RPMI8226 (cell line): Measurements from ENCODE around the gene USP10.
"Not testable (repeated sequence)": the region's sequence is repeated elsewhere in the genome, so short reads cannot be mapped to it uniquely, and the experiment has no call there.

Experiments used
- DNase-seq: peaks from one replicate; pipeline ENCODE4 v3.0.0-alpha.2; 2015

USP10 gene

DNA sequence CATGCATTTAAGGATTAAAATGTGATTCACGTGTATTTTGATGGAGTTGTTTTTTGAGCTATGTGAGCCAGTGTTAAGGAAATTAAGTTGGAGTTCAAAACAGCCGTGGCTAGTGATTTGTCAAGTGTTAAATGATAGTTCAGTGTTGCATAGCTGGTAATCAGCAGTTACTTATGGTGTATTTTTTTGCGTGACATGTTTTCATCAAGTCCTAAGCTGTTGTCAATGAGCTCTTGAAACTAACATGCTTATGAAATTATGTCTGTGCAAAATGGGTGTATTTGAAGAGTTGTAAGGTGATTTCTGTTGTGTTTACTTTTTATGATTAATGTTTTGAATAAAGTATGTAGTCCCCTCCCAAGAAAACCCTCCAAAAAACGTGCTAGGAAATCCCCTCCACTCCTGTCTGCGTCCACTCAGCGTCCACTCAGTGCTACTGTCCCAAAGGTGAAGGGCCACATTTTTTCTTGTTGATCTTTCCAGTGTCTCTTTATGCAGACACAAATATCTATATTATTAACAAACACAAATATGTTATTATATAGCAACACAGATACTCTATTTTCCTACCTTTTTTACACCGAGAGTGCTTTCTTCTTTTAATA, 30.0 kb downstream of the USP10 start:
- no peak for DNase-seq

DNA sequence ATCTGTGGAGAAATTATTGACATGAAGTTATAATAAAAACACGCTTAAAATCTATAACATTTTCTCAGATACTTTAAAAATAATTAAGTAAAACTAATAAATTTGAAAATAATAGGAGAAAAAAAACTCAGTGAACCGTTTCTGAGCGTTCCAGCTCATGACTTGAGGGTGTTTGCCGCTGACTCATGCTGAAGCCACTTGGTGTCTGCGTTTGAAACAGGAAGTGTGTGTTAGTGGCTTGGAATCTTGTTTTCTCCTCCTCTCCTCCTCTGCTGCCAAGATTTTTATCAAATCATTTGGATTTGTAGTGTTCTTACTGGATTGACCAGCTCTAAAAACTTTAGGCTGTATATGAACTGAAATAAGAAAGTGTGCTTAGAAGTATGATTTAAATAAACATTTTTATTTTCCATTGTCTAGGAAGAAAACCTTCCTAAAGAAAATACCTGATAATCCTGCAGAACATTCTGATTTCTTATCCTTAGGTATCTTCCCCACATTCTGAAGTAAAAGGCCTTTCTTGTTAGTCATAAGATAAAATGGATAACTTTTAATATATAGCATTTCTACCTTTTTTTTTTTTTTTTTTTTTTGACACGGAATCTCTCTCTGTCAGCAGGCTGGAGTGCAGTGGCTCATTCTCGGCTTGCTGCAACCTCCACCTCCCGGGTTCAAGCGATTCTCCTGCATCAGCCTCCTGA, 30.8 kb downstream of the USP10 start:
- peak; percentile 60 for DNase-seq

- DNase-seq: not testable (repeated sequence)
These were observed 32.5 kb downstream of the USP10 start for GRCh38 chr16:84732332-84732673.

DNA sequence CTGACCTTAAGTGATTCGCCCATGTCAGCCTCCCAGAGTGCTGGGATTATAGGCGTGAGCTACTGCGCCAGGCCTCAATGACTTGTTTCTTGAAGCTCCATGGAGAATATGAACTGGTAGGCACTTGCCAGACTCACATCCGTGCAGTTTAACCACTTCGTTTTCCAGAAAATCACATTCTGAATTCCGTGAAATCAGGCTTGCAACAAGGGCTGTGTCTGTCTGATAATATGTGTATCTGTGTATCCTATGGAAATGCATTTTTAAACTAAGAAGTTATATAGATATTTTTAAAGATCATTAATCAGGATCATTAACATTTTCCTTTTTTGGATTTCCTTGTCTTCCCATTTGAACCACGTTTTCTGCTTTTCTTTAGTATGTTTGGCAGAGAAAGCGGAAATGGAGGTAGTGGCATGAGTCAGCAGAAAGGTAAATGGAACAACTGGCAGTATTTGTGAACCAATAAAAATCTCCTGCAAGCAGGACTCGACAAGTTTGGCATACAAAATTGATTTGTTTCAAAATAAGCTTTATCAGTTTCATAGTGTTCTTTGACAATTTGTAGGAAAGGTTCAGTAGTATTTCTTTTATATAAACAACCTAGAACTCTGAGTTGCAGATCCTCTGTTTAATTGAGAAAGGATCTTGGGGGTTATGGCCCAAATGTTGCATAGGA, 33.0 kb downstream of the USP10 start:
- no peak for DNase-seq

DNA sequence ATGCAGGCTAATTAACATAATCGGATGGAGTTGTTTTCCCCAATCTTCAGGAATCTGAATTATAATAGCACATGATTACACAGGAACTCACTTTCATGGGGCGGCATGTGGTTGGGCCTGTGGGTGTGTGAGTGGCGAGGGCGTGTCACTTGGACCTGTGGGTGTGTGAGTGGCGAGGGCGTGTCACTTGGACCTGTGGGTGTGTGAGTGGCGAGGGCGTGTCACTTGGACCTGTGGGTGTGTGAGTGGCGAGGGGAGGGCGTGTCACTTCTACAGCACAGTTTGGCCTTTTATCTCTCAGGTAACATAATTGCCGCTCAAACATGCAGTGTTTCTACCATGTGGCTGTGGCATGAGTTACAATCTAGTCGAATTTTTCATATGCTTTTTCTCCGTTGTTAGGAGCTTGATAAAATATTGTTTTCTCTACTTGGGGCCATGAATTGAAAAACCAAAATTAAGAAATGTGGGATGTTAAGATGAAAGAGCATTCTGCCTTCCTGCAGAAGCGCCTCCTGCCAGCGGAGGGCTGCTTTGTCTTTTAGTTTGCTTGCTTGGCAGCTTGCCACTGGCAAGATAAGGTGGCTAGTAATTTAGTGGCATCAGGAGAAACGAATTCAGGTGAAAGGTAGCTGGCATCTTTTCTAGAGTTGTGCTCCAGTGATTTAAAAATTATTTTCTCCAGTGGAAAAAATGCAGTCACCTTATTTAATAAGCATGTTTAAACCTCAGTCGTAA, 36.2 kb downstream of the USP10 start:
- DNase-seq: no peak

- DNase-seq: no peak
These were observed 37.6 kb downstream of the USP10 start for GRCh38 chr16:84737192-84738011.

DNA sequence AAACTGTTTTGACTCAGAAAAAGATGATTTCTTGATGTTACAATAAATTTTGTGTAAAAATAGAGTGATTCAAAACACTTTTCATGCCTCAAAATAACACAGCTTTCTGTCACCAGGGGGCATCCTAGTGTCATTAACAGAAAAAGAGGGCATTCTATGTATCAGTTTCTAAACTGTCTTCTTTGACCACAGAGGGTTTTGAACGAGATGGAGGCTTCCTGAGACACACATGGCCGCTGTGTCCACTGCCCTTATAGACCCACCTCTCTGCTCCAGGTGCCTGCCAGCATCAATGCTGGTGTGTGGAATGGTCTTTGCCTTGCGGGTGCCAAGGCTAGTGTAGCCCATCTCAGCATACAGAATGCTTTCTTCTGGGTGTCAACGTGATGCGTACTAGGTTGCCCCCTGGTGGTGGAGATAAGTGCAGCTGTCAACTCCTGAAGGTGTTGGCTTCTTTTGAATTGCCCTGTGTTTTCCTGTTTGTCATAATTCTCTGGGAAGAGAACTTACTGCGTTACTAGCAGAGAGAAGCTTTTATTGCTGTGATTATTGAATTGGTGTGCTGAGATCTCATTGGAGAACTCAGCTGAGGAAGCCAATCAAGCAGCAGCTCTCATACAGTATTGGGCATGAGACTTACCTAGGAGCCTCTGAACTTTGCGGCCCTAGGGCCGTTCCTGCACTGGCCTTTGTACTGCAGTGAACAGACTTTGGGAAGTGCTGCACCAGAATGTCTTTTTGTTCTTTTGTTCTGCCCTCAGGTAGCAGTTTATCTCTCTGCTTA, 38.6 kb downstream of the USP10 start:
- peak; percentile 74 for DNase-seq

GRCh38 chr16:84739349-84740124, 39.7 kb downstream of the USP10 start:
- no peak for DNase-seq

DNA sequence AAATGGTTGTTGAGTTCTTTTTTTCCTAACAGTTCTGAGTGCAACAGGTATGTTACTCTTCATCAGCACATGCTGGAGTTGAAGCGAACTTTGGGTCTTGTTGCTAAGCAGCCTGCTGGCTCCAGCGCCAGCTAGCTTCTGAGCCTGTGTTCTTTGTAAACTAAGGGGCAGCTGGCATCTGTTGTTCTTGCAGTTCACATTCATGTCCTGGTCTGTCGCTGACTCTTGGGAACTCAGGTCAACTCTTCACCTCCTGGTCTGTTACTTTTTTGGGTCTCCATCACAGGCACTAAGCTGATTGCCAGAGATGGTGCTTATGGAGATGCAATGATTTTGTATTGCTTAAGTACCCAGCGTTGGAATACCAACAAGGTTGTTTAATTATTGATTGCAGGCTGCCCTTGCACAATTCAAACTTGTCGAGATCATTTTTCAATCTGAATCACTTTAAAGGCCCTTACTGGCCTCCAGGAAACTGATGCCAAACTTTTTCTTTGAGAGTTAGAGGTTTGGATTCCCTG, 40.9 kb downstream of the USP10 start:
- no peak for DNase-seq

DNA sequence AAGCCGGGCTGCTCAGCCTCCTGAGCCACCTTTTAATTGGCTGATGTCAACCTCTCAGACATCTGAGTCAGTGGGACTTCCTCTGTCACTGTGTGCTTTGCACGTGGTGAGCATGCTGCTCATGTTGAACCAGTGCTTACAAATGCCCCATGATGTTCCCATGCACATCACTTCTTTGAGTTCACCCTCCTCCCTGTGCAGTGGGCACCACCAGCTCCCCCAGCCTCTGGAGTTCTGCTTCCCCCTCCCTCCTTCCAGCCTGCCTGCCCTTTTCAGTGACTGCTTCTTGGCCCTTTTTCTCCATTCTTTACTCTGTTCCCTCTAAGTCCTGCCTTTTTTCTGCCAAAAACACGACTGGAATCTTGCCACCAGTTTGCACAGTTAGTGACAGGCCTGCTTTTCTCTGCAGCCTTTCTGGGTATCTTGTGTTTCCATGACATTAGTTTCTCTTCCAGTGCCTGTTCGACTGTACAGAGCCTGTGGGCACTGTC, 41.6 kb downstream of the USP10 start:
- no peak for DNase-seq

DNA sequence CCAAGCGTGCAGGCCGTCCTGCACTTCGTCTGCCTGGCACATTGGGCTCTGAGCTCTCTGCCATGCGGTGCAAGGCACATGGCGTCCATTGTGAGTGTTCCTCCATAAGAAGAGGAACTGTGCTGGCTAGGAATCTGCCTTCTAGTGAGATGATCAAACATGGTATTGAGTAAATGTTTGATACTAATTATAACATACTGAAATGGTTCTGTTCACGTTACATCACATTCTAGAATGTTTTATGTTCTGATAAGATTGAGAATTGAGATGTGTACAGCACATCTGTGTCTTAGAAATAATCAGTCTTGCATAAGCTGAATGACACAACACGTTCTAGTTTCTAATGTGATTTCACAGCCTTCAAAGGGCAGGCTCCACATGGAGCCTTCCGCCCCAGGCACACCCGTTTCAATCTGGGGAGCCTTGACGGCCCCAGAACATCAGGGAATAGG, 42.9 kb downstream of the USP10 start:
- DNase-seq: no peak

- DNase-seq: no peak
These were observed 46.4 kb downstream of the USP10 start for GRCh38 chr16:84746231-84746630.

- no peak for DNase-seq
These were observed 47.1 kb downstream of the USP10 start for GRCh38 chr16:84746875-84747274.

DNA sequence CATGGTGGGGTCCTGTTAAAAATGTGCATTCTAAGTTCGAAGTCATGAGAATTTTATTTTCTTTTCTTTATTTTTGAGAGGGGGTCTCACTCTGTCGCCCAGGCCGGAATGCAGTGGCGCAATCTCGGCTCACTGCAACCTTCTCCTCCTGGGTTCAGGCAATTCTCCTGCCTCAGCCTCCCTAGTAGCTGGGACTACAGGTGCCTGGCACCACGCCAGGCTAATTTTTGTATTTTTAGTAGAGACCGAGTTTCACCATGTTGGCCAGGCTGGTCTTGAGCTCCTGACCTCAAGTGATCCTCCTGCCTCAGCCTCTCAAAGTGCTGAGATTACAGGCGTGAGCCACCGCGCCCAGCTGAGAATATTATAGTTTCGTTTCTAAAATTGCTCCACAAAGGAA, 48.4 kb downstream of the USP10 start:
- not testable (repeated sequence) for DNase-seq

- DNase-seq: no peak
These were observed 49.3 kb downstream of the USP10 start for GRCh38 chr16:84749072-84749471.

GRCh38 chr16:84749815-84750214, 50.0 kb downstream of the USP10 start:
- DNase-seq: no peak

GRCh38 chr16:84750575-84750974, 50.8 kb downstream of the USP10 start:
- DNase-seq: no peak

- DNase-seq: no peak
These were observed 51.4 kb downstream of the USP10 start for GRCh38 chr16:84751241-84751640.

- peak; percentile 20 for DNase-seq
These were observed 52.1 kb downstream of the USP10 start for GRCh38 chr16:84751947-84752346.

DNA sequence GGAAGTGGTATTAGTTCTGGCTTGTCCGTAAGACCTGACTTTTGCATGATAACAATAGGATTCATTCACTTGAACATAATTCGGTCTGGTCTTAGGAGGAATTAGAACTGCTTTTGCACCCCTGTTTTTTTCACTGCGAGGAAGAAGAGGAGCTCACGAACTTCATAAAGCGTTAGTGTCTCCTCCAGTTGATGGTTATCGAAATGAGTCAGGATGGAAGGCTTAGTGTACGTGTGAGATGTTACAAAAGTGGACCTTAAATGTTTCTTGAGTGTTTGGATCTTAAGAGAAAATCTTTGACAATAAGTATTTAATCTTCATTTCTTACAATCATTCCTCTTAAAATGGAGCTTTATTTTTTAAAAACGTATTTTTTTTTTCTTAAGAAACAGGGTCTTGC, 52.8 kb downstream of the USP10 start:
- no peak for DNase-seq
